GF-D8 (cell line): ENCODE measurements around the gene ATRNL1.
"Not testable (repeated sequence)": the region's sequence is repeated elsewhere in the genome, so short reads cannot be mapped to it uniquely, and the experiment has no call there.

ENCODE experiments used
- DNase-seq: peaks from one replicate; lab custom pipeline; 2025; lab: John Stamatoyannopoulos, UW

The ATRNL1 gene

DNA sequence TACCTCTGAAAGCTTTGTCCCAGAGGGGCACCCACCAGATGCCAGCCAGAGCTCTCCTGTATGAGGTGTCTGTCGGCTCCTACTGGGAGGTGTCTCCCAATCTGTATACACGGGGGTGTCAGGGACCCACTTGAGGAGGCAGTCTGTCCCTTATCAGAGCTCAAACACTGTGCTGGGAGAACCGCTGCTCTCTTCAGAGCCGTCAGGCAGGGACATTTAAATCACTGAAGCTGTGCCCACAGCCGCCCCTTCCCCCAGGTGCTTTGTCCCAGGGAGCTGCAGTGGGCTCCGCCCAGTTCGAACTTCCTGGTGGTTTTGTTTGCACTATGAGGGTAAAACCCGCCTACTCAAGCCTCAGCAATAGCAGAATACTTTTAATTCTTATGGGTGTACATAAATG, 665.3 kb downstream of the ATRNL1 start:
- DNase-seq: not testable (repeated sequence)

GRCh38 chr10:115760131-115760530, 667.0 kb downstream of the ATRNL1 start:
- DNase-seq: no peak

DNA sequence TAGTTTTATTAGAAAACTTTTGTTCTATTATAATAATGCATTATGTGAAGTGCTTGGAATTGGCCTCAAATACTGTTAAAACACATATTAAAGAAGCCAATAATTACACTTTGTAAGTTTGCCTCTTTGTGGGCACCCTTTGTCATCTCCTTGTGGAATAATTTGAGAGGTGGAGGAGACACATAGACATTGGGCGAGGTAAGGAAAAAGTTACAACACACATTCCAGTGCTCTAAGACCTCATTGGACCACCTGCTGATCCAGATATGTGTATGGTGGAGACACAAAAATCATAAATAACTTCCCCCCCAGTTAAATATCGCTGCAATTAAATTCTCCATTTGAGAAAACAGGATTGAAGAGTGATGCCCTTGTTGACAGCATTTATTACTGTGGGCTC, 668.0 kb downstream of the ATRNL1 start:
- no peak for DNase-seq

GRCh38 chr10:115762029-115762428, 668.9 kb downstream of the ATRNL1 start:
- DNase-seq: no peak

DNA sequence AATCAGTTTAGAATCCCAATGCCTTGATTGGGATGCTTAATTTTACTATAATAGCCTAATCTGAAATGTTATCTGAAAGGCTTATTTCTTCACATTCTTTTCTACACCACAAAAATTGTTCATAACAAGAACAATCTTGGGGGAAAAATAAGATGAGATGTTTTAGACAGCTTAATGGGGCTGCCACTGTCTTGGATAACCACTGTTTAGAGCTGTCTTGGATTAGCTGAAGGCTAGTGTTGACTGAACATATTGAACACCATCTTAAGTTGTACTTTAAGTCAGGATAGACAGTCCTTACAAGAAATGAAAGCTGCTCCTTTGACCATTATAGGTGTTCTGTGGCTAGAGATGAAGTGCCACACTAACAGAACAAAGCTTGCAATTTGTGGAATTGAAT, 678.6 kb downstream of the ATRNL1 start:
- DNase-seq: no peak

GRCh38 chr10:115772606-115773005, 679.4 kb downstream of the ATRNL1 start:
- DNase-seq: no peak

DNA sequence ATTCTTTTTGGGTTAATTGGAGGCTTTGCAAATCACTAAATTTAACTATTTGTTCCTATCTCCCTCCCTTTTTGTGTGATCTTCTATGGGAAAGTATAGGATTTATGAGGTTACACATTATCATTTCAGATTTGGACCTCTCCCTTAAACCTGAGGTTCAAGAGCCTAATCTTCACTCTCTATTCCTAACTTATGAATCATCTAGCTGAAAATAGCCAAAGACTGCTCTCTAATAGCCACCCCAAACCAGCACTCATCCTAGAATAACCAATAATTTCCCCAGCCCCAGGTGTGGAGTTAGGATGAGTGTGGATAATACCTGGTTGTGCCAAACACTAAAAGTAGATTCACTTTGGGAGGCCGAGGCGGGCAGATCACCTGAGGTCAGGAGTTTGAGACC, 680.7 kb downstream of the ATRNL1 start:
- DNase-seq: no peak

DNA sequence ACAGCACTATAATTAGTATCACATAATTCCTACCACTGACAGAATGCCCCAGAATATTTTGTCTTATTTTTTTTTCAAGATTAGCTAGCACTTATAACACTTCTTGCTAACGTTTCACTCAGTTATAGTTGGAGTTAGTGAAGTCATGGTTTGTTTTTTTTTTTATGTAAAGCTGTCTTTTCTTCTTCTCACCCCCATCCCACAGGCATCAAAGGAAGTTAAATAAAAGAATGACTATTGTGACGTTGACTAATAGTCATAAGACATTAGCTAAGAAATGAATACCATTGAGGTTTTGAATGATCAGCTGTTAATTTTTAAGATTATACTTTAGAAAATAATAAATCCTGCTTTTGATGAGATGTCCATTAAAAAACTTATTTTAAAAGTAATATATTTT, 681.6 kb downstream of the ATRNL1 start:
- DNase-seq: no peak

- DNase-seq: no peak
Measured at GRCh38 chr10:115777646-115778045, 684.5 kb downstream of the ATRNL1 start.

DNA sequence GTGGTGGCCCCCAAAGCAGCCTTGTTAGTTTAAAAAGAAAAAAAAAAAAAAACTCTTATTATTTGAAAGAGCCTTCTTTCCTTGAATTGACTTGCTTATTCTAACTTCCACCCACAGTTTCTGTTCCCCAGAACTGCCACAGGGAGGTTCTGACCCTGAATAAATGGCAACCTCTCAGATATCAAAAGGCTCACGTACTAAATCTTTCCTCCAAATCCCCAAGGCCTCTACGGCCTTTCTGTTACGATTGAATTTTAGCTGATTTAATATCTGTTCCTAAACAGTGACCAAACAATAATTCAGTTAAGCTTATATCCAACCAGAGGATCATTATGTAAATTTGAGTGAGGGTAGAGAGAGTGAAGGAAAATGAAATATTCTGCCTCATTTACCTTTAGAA, 697.1 kb downstream of the ATRNL1 start:
- no peak for DNase-seq

GRCh38 chr10:115795964-115796363, 702.8 kb downstream of the ATRNL1 start:
- DNase-seq: no peak

DNA sequence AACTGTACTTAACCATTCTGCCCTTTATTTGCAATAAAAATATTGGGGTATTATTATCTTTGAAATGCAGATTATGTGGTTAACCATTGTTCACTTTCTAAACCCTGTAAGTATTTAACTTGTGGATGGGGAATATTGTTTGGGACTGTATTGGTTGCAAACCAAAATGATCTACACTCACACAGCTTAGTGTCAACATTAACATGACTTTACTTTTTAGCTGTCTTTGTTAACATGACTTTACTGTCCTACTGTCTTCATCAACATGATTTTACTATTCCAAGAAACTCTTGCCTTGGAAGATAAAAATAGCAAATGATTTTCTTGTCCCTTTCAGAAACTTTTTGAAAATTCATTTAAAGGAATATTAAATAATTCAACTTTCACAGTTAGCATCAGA, 708.3 kb downstream of the ATRNL1 start:
- DNase-seq: no peak

DNA sequence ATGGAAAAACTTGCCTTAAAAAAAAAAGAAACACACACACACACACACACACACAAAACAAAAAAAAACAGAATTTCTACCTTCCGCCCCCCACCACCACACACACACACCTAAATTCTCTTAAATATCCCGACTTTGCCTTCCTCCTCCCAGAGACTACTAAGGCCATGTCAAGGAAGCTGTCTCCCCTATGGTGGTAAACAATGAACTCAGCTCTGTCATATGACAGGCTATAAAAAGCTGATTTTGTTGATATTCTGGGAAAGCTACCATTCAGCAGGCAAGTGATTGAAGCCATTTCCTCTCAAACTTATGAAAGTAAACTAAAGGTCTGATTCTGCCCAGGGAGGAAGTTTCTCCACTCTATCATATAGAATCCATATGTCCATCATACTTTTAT, 708.8 kb downstream of the ATRNL1 start:
- DNase-seq: no peak

DNA sequence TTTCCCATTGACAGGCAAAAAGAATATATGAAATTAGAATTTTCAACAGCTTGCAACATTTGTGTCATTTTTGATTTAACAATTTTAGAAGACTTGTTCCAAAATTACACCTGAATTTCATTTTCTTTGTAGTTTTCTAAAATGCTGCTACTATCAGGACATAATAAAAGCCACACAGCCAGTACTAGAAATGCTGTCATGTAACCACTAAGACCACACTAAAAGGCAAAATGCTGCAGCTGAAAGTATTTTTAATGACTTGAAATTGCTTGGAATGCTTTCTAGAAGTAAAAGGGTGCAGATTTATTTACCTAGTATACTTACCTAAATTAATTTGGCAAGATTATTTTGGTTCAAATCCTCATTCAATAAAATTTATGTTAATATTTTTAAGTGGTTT, 709.7 kb downstream of the ATRNL1 start:
- no peak for DNase-seq

- DNase-seq: no peak
Measured at GRCh38 chr10:115814542-115814941, 721.4 kb downstream of the ATRNL1 start.

DNA sequence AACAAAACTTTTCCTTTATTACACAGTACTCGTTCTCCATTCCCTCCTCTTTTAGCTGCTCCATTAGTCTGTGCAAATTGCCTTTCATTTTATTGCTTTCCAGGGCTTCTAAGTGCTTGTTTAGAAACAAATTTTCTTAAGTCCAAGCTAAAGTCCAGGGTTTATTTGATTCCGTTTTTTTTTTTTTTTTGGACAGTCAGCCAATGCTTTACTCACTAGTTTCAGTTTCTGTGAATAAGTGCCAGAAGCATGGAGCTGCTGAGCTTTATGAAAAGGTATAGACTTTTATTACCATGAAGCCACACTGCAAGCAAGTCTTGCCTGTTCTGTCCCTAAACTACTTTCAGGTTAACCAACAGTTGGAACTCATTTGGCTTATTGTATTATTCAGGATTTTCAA, 724.8 kb downstream of the ATRNL1 start:
- DNase-seq: no peak

- no peak for DNase-seq
Measured at GRCh38 chr10:115826396-115826795, 733.2 kb downstream of the ATRNL1 start.

DNA sequence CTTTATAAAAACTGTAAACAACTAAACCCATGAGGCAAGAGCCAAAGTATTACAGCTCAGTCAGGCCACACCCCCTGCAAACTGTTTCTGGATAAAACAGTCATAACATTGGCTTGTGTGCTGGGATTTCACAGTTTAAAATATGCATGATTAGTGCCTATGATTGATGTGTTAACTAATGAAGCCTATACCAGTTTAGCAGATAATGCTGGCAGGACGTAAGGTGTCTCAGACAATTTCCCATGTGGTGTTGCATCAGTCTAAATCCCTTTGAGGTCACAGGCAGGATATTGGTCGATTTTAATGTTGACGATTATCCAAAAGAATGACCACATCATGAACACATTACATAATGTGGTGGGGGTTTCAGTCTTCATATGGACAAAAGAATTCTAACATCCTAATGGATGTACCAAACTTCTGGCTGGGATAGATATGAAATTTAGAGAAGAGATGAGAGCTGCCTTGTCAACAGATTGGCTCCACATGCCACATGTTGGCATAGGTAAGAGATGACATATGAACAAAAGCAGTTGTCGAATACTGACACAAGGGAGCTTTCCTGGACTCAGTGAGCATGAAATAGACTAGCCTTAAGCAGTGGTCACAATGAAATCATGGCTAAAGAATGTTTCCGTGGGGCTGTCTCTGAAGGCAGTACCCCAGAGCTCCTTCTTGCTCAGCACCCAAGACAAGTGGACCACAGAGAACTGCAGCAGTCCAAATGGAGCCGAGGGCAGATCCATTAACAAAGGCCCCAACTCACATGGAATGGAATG, 734.3 kb downstream of the ATRNL1 start:
- DNase-seq: no peak

GRCh38 chr10:115828182-115828581, 735.0 kb downstream of the ATRNL1 start:
- not testable (repeated sequence) for DNase-seq

DNA sequence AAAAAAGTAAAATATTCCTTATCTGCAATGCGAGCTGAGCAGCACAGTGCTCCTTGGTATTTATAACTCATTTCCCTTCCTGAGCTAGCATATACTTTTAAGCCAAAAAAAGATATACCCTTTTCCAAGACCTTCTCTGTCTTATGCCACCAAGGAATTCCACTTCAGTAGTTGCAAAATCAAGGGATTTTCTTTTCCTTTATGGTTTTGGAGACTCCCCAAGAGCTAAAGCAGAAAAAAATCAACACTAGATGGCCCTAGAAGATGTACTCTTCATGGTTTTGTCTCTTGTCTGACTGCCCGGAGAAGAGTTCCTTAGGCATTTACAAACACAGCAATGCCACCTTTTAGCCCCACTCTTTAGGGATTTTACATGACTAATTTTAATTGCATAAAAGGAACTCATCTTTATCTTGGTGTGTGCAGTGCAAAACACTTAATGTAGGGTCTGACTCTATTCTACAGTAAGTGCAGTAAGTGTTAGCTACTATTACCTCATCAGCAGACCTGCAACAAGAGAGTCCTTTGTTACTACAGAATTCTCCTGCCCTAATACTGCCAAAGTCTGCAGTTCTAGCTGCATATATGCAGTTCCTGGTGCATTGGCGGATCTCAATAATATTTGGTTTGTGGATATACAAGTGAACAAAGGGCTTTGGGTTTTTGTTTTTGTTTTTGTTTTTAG, 736.5 kb downstream of the ATRNL1 start:
- no peak for DNase-seq

DNA sequence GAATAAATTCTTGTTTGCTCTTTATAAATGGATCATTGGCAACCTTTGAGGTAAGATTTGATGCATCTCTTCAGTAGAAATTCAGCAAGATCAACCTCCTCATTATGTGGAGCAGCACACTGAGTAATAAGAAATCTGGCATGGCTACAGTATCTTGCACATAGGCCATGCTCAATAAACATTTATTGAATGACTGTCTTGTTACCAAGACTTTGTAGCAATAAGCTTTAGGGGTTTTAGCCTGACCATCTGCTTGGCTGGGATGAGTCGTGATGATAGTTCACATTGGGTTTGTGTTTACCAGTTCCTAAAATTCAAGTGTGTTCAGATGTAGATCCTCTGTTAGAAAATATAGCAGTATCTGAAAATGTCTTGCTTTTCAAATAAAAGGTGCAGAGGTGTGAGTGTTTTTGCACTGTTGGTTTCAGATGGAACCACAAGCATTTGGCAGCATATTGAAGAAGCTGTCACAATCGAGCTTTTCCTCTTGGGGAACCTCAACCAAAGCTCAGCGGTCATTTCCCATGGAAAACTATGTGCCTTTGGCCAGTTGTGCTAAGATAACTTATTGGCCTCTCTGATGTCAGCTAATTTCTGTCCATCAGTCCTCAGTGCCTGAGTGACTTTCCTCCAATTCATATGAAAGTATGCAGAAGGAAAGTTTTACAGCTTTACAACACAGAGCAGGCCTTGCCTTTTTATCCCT, 737.3 kb downstream of the ATRNL1 start:
- no peak for DNase-seq

DNA sequence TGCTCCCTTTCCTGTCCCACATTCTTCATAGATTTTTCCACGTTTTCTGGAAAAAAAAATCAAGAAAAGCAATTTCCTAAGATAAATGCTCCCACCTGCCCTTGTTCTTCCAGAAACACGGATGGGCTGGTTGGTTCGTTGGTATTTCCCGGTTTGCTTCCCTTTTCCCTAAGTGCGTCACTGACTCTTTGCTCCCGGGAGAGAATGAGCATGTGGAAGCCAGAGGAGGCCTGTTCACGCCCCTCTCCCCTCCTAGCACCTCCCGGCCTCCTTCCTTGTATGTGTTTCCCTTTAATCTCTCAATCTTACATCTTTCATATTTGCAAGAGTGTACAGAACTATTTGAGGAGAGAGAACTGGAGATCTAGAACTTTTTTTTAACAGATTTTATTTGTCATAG, 737.9 kb downstream of the ATRNL1 start:
- DNase-seq: no peak

DNA sequence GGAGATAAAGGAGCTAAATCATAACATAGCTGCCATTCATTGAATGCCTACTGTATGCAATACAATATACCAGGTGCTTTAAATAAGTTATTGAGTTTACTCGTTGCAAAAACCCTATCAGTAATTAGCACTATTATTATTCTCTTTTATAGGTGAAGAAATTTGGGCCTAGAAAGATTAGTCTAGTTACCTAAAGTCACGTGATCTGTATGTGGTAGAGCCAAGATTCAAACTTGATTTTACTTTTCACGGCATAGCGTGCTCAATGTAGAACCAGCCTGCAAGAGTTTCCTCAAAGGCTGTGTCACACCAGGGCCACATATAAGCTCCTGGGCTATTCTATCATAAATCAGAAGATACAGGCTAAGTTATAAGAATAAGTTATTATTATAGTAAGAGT, 740.0 kb downstream of the ATRNL1 start:
- no peak for DNase-seq
